ENCODE measurements around the gene TSPAN9. TPM values are rescaled to one million over a fixed set of nuclear protein-coding genes. Genes with fewer than 3 reads are reported as not detected.
A peak's percentile ranks its signal among the peaks of the same experiment; 100 is the strongest.

Gene TSPAN9
- total RNA-seq, 2 donors from 2014 or later: 14.0 to 18.5 TPM

- TF ChIP-seq POLR2A (IDR thresholded peaks at IDR 0.05): no peak
- no peak for TF ChIP-seq CTCF (IDR thresholded peaks at IDR 0.05)
- H3K27me3 ChIP-seq: no peaks in the 10 kb centered on the region
- peak overlapping the region in 3 of 4 donors; percentile 58 to 81 (median 73) for H3K27ac ChIP-seq
- no peak overlapping the region for H3K4me3 ChIP-seq
- no peak for ATAC-seq
- intact Hi-C loops (cut with DNase I): no loop called here
- DNase-seq: no peak
- H3K9me3 ChIP-seq: no peaks in the 10 kb centered on the region
- no peaks in the 10 kb centered on the region for H3K36me3 ChIP-seq (replicated peaks in 1 of 2; ENCODE audit: insufficient read depth in 1 of 2, low read depth in 2 of 2)
- peaks cover 38% of the 10 kb centered on the region for H3K4me1 ChIP-seq
- 65 to 67% methylated on average over 9 of the region's 9 CpGs for WGBS, 2 donors
These were observed 42.1 kb downstream of the TSPAN9 start for GRCh38 chr12:3119192-3119755.

GRCh38 chr12:3119756-3120601, 42.8 kb downstream of the TSPAN9 start:
- WGBS, 2 donors: 25 to 34% methylated on average over 4 to 17 of the region's 17 CpGs
- H3K4me3 ChIP-seq: no peak overlapping the region
- ATAC-seq (peak; percentile 75), DNase-seq (peak; percentile 59 to 86 (median 78))
- H3K27ac ChIP-seq: peak overlapping the region; percentile 58 to 81 (median 66)
- H3K36me3 ChIP-seq (replicated peaks in 1 of 2; ENCODE audit: insufficient read depth in 1 of 2, low read depth in 2 of 2): no peaks in the 10 kb centered on the region
- H3K4me1 ChIP-seq: peaks cover 38% of the 10 kb centered on the region
- TF ChIP-seq POLR2A (IDR thresholded peaks at IDR 0.05) (peak in 2 of 3 donors; percentile 28 to 38), CTCF (IDR thresholded peaks at IDR 0.05) (no peak)
- H3K27me3 ChIP-seq: no peaks in the 10 kb centered on the region
- no peaks in the 10 kb centered on the region for H3K9me3 ChIP-seq
- intact Hi-C loops (cut with DNase I): no loop called here

DNA sequence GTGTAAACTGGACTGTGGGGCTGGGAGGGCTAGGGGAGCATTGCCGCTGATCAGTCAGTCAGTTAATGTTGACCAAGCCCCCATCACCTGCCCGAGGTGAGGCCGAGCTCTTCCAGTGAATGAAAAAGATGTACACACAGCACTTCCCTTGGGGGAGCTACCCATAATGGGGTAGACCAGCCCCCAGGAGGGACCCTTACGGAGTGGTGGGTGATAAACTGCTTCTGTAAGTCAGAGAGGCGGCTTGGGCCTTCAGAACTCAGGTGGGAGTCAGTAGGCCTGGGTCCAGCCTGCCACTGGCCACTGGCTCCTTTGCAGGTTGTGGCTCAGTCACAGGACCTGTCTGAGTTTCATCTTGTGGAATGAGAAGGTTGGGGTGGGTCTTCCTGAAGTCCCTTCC, 43.5 kb downstream of the TSPAN9 start:
- Histone ChIP-seq H3K36me3 (replicated peaks in 1 of 2; ENCODE audit: insufficient read depth in 1 of 2, low read depth in 2 of 2) (no peaks in the 10 kb centered on the region), H3K27ac (peak overlapping the region; percentile 58 to 81 (median 66)), H3K27me3 (no peaks in the 10 kb centered on the region), H3K9me3 (no peaks in the 10 kb centered on the region), H3K4me1 (peaks cover 38% of the 10 kb centered on the region), H3K4me3 (no peak overlapping the region)
- DNase-seq: no peak
- no peak for TF ChIP-seq CTCF (IDR thresholded peaks at IDR 0.05)
- no peak for TF ChIP-seq POLR2A (IDR thresholded peaks at IDR 0.05)
- intact Hi-C loops (cut with DNase I): no loop called here
- no peak for ATAC-seq
- 88 to 94% methylated on average over 2 to 5 of the region's 5 CpGs for WGBS, 2 donors

GRCh38 chr12:3122841-3123678, 45.9 kb downstream of the TSPAN9 start:
- intact Hi-C loops (cut with DNase I): no loop called here
- DNase-seq: peak in 2 of 4 donors; percentile 30 to 38
- TF ChIP-seq CTCF (IDR thresholded peaks at IDR 0.05) (no peak), POLR2A (IDR thresholded peaks at IDR 0.05) (no peak)

More at GRCh38 chr12:3122841-3123678, 45.9 kb downstream of the TSPAN9 start:
- H3K9me3 ChIP-seq: no peaks in the 10 kb centered on the region
- H3K27me3 ChIP-seq: no peaks in the 10 kb centered on the region
- 51 to 61% methylated on average over 10 to 13 of the region's 13 CpGs for WGBS, 2 donors
- peak; percentile 19 for ATAC-seq
- peaks cover 32% of the 10 kb centered on the region for H3K4me1 ChIP-seq
- H3K27ac ChIP-seq: peak overlapping the region in 3 of 4 donors; percentile 23 to 52 (median 41)
- H3K4me3 ChIP-seq: no peak overlapping the region
- H3K36me3 ChIP-seq (replicated peaks in 1 of 2; ENCODE audit: insufficient read depth in 1 of 2, low read depth in 2 of 2): no peaks in the 10 kb centered on the region

Measured in body of pancreas (tissue), 4 donors.